Measurements from ENCODE around the gene HBS1L.

DNA sequence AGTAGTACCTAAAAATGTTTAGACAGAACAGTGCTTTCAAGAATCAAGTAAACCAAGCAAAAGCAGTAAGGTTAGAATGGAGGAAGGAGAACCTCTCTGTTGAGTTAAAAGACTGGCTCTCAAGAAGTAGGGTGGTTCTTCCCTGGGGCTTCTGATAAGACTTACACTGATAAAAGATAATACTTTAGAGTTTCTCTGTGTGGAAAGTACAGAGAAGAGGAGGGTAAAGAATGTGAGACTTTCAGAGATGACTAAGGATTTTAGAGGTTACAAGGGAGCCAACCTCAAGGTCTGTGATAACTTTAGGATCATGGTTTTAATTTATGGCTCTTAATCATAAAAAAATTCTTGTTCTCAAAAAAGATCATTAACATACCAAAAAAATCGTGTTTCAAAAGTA is 73.8 kb downstream of the HBS1L start:
- TF ChIP-seq, protein P1, sequence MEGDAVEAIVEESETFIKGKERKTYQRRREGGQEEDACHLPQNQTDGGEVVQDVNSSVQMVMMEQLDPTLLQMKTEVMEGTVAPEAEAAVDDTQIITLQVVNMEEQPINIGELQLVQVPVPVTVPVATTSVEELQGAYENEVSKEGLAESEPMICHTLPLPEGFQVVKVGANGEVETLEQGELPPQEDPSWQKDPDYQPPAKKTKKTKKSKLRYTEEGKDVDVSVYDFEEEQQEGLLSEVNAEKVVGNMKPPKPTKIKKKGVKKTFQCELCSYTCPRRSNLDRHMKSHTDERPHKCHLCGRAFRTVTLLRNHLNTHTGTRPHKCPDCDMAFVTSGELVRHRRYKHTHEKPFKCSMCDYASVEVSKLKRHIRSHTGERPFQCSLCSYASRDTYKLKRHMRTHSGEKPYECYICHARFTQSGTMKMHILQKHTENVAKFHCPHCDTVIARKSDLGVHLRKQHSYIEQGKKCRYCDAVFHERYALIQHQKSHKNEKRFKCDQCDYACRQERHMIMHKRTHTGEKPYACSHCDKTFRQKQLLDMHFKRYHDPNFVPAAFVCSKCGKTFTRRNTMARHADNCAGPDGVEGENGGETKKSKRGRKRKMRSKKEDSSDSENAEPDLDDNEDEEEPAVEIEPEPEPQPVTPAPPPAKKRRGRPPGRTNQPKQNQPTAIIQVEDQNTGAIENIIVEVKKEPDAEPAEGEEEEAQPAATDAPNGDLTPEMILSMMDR (IDR thresholded peaks at IDR 0.05) = no peak
- no peak for TF ChIP-seq POLR2A (IDR thresholded peaks at IDR 0.05)
